Left forelimb (tissue), 1 donor: Measurements from ENCODE around the gene EPRS1.
"Not testable (repeated sequence)": the region's sequence is repeated elsewhere in the genome, so short reads cannot be mapped to it uniquely, and the experiment has no call there.

Source experiments
- DNase-seq: peaks from one replicate; pipeline ENCODE4 v3.0.0-alpha.2; 2018; ENCODE audit warnings: low spot score

Gene EPRS1

DNA sequence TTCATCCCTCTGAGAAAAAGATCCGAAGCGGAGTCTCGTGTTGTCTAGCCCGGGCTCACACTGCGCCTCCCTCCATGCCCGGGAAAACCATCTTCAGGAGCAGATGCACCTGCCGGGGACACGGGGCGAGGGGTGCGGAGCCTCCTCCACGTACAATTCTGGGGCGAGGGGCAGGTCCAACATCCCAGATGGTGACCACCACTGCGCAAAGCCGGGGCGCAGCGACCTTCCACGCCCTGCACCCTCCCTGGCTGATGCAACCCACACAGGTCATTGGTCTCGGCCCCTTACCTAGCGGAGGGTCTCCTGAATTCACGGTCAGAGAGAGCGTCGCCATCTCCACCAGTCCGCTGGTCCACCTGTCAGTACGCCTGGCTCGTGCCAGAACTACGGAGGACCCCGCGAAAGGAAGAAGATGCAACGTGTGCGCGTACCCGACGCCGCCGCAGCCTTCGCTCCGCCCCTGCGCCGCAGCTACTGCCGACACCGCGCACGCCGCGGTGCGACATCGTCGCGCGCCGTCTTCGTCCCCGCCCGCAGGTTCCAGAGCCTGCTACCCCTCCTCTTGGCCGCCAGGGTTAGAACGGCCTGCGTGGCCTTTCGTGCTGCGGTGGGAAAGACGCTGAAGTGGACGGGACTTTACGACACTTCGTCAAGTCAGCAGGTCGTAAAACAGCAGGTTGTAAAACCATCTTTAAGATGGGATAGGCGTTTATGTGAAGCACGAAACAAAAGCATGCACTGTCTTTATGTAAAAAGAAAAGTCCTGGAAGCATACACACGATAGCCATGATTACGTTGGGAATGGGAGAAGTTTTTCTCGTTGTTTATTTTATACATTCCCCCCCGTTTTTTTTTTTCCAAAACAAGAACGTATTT, at the start of gene EPRS1:
Gene EPRS1, minus strand, starts transcription at position 454 of the 879 bp plus-strand sequence. Its CDS starts 117 bp downstream, at position 337.
- DNase-seq, result peak; percentile 94

DNA sequence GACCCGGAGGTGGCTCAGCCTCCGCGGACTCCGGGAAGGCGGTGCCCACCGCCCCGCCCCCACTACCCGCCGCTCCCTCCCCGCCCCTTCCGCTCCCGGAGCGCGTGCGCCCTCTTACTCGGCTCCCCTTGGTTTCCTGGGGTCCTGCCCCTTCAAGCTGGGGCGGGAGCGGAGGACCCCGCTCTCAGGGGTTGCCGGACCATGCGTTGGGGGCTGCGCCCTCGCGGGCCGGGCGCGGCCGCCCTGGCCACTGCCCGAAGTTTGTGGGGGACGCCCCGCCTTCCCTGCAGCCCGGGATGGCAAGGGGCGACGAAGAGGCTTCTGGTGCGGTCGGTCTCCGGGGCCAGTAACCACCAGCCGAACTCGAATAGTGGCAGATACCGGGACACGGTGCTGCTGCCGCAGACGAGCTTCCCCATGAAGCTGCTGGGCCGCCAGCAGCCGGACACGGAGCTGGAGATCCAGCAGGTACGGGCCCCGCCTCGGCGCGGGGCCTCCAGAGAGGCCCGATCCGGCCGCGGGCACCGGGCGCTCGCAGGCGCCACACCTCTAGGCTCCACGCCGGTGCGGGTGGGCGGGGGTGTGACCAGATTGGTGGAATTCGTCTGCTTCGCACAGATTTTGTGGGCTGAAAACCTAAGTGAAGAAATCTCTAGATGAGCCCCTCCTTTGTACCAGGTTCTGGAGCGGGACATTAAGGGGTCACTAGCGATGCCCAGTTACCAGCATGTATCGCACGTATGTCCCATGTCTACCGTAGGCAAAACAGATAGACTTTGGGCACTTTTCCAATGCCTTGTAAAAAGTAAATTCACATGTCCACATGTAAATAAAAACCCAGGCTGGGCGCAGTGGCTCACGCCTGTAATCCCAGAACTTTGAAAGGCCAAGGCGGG, 48.0 kb upstream of the EPRS1 start, which contains the start of gene IARS2:
Gene IARS2, plus strand, starts transcription at position 117 of the 896 bp plus-strand sequence. Its CDS starts 85 bp downstream, at position 202.
- DNase-seq, result peak; percentile 90

DNA sequence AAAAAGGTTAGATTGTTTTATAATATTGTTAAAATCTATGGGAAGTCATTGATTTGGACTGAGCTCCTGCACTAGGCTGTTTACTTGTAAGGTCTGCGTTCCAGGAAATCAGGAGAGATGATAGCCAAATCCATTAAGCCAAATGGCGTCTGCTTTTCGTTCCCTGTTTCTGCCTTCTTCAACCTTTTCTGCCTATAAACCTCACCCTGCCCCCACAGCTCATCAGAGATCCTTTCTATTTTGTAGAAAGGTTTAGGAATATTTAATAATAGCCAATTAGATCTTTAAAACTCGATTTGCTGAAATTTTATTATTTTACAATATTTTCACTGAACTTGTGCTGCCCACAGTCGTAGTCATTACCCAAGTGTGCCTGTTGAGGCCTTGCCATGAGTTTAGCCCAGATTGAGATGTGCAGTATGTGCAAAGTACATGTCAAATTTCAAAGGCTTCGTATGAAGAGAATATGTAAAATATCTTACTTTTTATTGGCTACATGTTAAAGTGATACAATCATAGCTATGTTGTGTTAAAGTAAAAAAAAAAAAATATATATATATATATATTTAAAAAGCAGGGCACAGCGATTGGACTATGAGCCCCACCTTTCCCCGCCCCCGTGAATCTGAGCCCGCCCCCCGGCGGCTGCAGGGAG, 47.2 kb upstream of the EPRS1 start:
- no peak for DNase-seq

DNA sequence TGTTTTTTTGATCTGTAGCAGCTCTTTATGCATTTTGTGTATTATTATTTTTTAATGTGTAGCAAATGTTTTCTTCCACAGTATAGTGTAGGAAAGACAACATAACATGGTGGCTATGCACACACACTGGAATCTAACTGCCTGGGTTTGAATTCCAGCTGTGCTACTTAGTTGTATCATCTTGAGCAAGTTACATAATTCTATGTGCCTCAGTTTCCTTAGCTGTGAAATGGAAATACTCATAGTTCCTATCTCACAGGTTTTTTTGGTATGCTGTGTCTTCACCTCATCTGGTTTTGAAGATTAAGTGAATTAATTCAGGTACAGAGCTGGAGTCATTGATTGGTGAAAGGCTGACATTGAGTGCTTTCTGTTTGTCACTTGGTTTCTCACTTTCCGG, 46.4 kb upstream of the EPRS1 start:
- no peak for DNase-seq

- DNase-seq, result peak; percentile 88
These were observed 43.6 kb upstream of the EPRS1 start, which contains the start of gene BPNT1 for GRCh38 chr1:220089650-220090556. TSS of gene BPNT1 (minus strand) at chr1:220089788. CDS start at chr1:220079846, 9,942 bp downstream.

DNA sequence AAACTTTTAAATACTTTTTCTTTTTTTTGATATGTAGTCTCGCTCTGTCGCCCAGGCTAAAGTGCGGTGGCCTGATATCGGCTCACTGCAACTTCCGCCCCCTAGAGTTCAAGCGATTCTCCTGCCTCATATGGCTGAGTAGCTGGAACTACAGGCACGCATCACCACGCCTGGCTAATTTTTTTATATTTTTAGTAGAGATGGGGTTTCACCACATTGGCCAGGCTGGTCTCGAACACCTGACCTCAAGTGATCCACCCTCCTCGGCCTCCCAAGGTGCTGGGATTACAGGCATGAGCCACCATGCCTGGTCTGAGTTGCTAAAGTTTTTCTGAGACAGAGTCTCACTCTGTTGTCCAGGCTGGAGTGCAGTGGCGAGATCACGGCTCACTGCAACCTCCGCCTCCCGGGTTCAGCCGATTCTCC, 40.0 kb upstream of the EPRS1 start:
- not testable (repeated sequence) for DNase-seq

- no peak for DNase-seq
These were observed 38.2 kb upstream of the EPRS1 start for GRCh38 chr1:220084460-220084859.

GRCh38 chr1:220077887-220078286, 31.6 kb upstream of the EPRS1 start:
- no peak for DNase-seq

DNA sequence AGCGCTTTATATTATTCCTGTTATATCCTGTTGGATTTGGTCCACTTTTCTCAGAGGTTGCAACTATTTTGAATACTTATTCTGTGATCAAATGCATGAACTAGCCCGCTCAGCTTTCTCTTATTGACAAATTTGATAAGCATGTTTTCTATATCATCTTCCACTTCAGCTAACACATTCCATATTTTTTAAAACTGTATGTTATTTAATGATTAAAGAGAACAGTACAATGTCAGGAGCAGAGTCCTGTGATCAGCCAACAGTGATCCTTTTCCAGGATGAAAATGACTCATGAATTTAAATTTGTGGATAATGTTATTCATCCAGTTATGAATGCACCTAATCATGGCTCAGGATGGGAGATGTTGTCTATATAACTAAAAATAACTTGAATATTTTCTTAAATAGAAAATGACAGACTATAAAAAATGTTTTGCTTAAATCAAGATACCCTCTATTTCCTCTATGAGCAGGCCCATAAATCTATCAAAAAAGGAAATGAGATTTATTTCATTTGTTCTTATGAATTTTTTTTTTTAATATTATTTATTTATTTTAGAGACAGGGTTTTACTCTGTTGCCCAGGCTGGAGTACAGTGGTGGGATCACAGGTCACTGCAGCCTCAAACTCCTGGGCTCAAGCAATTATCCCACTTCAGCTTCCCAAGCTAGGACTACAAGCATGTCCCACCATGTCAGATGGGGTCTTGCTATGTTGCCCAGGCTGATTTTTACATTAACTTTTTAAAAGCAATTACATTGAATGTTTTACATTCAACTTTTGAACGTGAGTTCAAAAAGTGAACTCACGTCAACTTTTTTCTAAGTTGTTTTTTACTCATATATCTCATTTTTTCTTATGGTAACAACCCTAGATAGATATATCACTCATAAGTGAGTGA, 30.8 kb upstream of the EPRS1 start:
- DNase-seq, result no peak

DNA sequence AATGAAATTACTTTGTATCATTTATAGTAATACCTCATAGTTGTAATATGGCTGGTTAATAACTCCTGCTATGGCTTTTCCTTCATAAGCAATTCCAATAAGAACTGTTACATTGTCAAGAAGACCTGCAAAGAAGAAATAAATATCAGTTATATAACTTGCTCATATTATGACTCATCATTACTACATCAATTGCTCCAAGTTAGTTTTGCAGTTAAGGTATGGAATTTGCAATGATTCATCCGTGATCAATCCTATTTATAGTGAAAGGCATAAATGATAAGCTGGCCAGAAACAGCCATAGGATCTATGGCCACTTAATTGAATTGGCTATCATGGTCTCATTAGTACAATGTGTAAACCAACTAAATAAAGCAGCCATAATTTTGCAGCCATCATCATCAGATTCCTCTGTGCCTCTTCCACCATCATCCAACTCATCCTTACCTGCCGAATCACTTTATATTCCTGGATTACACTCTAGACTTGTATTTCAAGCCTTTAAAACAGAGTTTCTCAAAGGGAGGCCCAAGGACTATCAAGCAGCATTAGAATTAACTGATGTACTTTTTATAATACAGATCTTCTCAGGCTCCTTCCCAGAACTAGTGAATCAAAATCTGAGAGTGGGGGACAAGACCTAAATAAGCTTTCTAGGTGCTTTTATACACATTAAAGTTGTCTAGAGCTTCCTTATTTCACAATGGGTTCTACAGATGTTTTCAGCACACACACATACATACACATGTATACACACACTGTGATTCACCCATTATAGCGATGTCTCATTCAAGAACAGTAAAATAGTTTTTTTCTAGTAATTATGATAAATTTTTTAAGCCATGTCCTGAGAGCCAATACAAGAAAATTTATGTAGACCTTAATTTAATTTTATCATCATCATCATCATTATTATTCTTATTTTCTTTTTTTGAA, 21.2 kb upstream of the EPRS1 start:
- no peak for DNase-seq

- no peak for DNase-seq
These were observed 16.3 kb upstream of the EPRS1 start for GRCh38 chr1:220062629-220063028.

DNA sequence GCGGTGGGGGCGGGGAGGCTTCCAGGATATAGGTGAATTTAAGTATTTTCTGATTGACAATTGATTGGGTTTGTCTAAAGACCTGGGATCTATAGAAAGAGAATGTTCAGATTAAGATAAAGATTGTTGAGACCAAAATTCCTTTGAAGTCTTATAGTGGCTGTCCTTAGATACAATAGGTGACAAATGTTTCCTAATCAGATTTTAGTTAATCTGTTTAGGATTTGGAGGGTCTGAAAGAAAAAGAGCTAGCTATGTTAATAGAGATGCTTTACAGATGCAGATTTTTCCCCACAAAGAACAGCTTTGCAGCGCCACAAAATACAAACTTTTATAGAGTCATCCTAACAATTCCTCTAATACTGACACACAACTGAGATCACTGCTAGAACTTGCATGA, 14.6 kb upstream of the EPRS1 start:
- no peak for DNase-seq

DNA sequence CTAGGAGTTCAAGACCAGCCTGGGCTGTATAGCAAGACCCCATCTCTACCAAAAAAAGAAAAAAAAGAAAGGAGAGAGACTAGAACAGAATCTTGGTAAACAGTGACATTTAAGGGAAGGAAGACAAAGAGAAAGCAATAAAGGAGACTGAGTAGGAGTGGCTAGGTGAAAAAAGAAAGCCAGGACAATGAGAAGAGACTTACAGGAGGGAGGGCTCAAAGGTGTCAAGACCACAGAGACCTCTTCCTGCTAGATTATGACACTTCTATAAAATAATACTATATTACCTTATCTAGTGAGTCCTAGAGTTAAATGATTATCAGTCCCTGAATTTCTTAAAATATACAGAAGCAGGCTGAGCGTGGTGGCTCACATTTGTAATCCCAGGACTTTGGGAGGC, 10.1 kb upstream of the EPRS1 start:
- DNase-seq, result no peak

DNA sequence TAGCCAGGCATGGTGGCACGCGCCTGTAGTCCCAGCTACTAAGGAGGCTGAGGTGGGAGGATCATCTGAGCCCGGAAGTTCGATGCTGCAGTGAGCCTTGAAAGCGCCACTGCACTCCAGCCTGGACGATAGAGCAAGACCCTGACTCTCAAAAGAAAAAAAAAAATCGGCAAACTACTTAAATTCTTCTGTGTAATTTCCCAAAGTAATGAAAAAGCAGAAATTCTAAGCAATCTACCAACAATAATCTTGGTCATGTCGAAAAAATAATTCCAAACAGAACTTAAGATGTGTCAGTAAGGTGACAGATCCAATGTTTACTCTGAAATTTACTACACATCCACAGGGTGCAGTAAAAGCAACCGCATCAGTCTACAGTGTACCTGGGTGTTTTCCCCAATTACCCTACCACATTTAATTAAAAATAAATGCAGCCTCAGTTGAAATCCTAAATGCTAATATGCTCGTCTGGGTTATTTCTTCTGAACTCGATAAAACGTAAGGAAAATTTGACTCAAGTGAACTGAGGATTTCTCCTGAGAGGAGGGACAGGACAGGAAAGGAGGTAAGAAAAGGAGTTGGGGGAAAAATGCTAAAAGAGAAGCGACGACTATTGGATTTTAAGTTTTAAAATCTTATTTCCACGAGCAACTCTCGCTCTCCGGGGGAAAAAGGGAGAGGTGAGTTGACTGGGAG, 801 bp downstream of the EPRS1 start:
- no peak for DNase-seq

DNA sequence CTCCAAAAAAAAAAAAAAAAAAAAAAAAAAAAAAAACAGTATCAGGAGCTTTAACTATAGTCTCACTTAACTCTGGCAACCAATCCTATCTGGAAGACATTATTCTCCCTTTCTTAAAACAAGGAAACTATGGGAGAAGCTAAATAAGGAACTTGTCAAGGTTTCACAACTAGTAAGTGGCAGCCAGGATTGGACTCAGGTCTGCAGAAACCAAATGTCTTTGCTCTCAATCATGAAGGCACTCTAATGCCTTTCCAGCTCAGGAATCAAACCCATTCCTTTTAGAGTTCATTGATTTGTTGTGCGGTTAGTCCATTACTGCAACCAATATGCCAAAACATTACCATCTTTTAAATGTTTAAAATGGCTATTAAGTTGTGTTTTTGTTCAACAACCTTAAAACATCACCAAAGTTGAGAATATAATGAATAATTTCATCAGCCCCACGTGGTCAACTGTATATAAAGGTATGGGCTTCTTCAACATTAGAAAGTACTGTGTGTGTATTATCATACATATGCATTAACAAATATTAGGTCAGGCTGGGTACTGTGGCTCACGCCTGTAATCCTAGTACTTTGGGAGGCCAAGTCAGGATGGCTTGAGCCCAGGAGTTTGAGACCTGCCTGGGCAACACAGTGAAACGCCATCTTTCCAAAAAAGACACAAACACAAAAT, 1.5 kb downstream of the EPRS1 start:
- DNase-seq, result no peak

DNA sequence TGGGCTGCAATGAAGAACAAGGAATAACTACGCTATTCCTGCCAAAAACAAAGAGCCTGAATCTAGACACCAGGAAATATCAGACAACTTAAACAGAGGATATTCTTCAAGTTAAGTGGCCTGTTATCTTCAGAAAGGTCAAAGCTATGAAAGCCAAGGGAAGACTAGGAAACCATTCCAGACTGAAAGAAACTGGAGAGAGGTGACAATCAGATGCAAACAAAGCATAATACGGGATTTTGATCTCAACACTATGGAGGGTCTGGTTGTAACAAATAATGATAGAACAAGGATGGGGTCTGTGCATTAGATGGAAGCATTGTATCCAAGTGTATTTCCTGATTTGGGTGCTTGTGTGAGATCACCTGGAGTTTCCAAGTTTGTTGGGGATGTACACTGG, 2.7 kb downstream of the EPRS1 start:
- no peak for DNase-seq

- DNase-seq, result no peak
These were observed 6.2 kb downstream of the EPRS1 start for GRCh38 chr1:220040028-220040596.
